SKM-1 treated with dmso at 0.1 percent for 144 hours (cell line): ENCODE measurements around the gene IGFBP6.
"Not testable (repeated sequence)": the region's sequence is repeated elsewhere in the genome, so short reads cannot be mapped to it uniquely, and the experiment has no call there.

Experiments used
- DNase-seq: peaks from one replicate; lab custom pipeline; 2025; ENCODE audit not compliant: unreplicated experiment; lab: John Stamatoyannopoulos, UW

IGFBP6 gene

DNA sequence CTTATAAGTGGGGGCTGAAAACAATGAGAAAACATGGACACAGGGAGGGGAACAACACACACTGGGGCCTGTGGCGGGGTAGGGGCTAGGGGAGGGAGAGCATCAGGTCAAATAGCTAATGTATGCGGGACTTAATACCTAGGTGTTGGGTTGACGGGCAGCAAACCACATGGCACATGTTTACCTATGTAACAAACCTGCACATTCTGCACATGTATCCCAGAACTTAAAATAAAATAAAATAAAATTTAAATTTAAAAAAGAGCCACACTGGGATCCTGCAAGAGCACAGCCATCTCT, 1.9 kb upstream of the IGFBP6 start:
- not testable (repeated sequence) for DNase-seq

DNA sequence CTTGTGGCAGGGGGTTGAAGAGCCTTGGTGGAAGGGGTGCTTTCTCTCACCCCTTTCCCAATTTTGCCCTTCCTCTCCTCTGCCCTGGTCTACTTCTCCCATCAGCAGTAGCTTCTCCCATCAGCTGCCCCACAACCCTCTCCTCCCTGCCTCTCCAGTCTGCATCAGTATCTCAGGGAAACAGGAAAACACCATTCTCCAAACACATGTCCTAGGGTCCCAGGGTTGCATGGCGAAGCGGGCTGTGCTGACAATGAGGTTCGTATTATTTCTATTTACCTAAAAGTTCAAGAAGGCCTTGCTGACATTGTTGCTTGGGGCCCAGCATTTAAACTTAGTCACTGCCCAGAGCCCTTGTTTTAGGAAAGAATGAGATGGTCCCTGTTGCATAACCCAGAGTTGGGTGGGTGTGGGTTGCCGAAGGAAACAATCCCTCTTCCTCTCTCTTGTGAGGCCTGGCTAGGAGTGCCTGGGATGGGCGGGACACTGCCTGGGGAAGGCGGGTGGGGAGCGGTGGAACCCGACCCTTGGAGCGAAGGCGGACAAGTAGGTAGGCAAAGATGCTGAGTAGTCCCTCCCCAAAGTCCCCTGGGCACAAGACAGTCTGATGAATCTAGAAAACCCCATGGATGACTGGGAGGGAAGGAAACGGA, 1.3 kb upstream of the IGFBP6 start:
- no peak for DNase-seq

DNA sequence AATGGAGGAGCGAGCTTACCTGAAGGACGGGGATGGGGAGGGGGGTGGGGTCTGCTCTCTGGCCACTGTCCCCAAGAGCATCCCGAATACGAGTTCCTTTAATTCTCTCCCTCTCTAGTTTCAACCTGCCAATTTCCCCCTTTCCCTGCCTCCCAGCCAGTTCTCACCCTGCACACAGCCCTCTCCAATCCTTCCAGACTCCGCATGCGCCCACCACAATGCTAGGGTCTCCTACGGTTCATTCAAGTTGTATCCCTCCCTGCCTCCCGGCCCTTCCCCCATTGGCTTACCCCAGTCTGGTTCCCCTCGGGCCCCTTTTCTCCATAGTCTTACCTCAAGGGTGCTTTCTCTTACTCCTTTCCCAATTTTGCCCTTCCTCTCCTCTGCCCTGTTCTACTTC, 708 bp upstream of the IGFBP6 start:
- no peak for DNase-seq

DNA sequence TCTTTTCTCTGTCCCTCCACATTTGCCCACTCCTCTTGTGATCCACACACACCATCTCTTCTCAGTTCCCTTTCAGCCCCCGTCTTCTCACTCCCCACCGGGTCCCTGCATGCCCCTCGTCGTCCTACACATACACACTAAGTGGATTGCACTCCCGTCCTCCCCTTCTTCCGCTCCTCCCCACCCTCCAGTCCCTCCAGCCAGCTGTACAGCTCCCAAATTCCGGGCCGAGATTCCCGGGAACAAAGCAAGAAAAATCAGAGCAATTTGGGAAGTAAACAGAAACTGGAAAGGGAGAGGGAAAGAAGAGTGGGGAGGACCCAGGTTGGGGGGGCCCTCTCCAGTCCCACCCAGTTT, 282 bp upstream of the IGFBP6 start:
- DNase-seq: no peak

DNA sequence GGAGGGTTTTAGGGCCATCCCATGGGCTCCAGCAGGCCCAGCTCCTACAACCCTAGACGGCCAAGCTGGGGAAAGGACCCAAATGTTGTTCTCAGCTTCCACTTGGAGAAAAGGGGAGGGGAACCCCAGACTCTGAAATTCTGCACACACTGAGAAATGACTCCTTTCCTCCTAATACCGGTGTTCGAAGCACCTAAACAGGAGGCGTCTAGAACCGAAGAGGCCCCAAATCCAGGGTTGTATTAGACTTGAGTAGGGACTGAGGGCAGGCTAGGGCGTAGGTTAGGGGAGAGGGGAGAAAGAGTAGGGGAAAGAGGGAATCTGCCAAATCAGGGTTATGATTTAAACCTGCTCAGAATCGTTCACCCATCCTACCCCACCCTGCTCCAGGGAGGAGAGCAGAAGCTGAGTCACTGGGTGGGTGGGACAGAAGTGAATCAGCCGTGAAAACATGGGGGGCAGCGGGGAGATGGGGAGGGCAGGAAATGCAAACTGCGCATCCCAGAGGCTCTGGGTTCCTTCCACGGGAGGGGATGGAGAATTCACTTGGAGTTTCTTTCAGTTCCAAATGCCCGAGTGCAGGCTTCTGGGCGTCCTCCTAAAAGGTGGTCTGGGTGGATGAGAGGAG, 1.0 kb downstream of the IGFBP6 start:
- DNase-seq: no peak

DNA sequence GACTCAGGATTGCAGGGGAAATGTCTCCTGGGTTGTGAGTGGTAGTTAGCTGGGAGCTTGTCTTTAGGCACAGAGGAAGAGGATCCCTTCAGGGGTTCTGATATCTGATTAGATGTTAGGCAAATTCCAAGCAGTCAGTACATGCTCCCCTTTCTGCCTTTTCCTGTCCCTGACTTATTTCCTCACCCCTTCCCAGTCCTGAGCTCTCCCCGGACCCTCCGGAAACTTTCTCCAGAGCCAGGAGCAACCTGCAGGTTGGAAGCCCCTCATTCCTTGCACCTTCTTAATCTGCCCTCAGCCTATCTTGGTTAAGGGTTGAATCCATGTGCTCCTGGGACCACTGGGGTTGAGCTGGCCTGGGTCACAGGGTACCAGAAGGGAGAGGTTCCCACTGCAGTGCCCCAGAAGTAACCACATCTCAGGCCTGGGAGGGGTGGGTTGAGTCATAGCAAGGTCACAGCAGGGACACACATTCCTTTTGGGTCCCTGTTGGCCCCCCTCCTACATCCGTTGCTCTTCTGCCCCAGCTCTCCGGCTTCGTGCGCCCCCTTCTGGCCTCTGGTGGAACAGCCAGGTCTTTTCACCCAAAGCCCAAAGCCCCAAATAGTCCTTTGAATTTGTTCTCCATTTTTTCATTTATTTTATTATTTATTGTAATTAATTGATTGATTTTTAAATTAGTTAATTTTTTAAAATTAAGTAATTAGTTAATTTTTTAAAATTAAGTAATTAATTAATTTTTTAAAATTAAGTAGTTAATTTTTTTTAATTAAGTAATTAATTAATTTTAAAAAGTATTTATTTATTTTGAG, 1.8 kb downstream of the IGFBP6 start:
- peak; percentile 63 for DNase-seq

DNA sequence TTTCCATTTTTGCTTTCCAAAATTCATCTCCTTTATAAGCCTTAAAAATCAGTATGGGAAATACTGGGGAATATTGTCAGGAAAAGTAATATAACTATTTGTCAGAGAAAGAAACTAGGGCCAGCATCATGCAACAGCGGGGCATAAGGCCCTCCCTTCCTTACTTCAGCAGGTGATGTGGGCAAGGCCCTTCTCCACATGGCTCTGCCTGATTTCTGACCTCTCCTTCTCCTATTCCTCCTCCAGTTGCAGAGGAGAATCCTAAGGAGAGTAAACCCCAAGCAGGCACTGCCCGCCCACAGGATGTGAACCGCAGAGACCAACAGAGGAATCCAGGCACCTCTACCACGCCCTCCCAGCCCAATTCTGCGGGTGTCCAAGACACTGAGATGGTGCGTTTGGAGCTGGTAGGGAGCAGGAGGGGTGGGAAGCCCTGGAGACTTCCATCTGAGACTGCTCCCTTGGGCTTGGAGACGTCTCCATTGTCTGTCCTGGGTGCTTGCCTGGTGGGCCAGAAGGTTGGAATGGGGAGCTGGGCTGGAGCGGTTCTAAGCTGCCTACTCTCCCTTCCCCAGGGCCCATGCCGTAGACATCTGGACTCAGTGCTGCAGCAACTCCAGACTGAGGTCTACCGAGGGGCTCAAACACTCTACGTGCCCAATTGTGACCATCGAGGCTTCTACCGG, 3.1 kb downstream of the IGFBP6 start:
- DNase-seq: no peak

DNA sequence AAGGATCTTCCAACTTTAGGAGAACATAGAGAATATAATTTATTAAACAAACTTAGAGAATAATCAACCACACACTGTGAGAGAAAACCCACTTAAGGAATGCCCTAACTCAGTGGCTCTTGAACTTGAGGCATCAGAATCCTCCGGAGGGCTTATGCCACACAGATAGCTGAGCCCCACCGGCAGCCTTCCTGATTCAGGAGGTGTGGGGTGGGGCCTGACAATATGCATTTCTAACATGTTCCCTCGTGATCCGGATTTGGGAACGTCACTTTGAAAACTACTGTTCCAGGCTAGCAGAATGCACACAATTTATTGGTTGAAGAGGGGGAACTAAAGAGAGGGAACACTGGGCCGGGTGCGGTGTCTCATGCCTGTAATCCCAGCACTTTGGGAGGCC, 3.8 kb downstream of the IGFBP6 start:
- DNase-seq: no peak

DNA sequence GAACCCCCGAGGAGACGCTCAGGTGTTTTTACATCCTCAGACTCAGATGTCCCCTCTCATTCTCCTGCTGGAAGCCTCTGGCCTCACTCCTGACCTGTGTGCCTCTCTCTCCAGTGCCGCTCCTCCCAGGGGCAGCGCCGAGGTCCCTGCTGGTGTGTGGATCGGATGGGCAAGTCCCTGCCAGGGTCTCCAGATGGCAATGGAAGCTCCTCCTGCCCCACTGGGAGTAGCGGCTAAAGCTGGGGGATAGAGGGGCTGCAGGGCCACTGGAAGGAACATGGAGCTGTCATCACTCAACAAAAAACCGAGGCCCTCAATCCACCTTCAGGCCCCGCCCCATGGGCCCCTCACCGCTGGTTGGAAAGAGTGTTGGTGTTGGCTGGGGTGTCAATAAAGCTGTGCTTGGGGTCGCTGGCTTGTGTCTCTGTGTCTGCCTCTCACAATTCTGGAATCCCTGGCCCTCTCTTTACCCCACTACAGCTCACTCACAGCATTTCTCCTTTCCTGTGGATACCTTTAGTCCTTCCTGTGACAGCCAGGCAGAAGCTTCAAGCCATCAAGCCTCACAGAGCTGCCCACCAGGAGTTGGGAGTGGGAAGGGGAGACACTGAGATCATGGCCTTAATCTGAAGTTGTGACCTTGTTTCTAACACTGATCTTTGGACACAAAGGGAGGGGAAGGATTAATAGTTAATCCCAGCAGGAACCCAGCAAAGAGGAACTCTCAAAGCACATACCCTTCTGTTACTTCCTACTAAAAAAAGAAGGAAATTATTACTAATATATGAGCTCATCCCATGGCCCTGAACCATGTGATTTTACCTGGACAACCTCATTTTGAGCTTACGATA, 4.7 kb downstream of the IGFBP6 start:
- no peak for DNase-seq

DNA sequence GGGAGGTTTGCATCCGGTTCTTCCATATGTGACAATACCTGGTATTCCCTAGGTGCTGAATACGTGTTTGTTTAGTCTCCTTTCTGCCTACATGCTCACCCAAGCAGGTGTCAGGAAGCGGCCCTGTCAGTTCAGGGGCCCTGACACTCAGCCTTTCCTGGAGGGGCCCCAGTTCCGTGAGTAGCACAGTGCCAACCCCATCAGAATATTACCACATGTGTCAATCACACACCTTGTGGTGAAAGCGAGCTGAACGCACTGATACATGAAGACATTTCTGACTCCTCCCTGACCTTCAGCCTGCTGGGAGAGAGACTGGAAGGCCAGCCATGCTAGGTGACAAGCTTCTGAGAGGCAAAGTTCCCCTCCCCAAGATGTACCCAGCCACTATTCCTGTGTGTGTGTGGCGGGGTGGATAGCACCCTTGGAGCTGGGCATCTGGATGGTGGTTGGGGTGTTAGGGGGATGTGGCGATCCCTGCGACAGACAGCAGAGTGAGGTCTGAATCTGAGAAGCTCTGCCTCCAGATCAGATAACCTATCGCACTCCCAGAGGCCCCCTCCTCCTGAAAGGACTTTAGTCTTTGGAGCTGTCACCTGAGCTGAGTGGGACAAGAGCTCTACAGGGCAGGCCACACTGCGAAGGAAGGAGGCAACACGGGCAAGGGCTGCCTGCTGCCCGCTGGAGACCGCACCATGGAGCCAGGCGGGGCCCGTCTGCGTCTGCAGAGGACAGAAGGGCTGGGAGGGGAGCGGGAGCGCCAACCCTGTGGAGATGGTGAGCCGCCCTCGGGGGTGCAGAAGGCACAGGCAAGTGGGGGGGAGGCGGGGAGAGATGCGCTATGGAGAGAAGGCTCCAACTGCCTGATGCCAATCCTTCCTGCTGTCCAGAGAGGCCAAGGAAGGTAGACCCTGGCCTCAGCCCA, 5.7 kb downstream of the IGFBP6 start, which contains the start of gene SOAT2:
Gene SOAT2, plus strand, starts transcription at position 604 of the 925 bp plus-strand sequence. Its CDS starts 92 bp downstream, at position 696.
- no peak for DNase-seq

DNA sequence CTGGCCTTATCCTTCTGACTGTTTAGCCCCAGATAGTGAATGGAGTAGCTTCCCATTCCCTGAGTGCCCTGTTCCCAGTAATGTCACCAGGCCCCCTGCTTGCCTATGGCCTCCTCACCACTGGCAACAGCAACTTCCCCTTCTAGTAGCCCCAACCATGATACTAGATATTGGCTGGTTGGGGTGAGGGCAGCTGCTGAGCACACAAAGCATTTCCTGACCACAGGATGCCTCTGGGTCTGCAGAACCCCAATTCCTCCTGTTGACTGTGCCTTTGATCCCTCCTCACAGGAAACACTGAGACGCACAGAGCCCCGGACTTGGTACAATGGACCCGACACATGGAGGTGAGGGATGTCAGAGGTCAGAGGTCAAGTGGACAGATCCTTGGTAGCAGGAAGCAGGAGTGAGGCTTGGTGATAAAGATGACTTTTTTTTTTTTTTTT, 6.4 kb downstream of the IGFBP6 start:
- DNase-seq: peak; percentile 64

DNA sequence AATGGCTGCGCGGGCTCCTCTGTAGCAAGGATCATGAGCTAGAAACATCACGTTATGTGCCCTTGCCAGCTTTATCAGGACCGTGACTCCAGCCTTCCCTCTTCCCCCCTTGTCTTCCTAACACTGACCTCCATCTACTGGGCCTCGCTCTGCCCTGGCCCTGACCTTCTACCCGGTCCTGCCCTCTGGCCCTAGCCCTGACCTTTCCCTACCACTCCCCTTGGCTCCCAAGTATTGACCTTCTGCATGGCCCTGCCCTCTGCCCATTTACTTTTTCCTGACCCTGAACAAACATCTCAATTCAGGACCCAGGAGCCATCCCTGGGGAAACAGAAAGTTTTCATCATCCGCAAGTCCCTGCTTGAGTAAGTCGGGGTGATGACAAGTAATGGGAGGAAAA, 7.8 kb downstream of the IGFBP6 start:
- no peak for DNase-seq

DNA sequence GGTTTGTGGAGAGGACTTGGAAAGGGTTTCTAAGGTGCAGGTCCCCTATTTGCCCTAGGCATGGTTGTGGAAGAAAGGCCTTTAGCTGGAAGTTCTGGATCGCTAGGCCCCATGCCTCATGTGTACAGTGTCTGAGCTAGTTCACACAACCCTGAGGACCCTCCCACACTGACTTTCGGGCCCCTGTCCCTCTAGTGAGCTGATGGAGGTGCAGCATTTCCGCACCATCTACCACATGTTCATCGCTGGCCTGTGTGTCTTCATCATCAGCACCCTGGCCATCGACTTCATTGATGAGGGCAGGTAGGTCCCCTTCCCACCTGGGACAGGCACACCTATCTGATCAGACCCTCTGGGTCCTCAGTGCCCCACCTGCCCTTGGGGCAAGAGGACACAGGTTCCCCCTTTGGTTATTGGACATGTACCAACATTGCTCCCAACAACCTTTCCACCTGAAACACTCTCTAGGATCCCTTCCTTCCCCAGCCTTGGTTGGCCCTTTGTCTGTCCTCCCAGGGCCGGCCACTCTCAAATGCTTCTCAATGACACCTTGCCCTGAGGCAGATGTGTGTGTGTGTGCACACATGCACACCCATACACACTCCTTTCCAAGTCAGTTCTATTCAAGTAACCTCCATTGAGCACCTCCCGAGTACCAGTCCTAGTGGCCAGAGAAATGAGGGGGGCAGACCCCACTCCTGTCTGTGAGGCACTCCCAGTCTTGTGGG, 8.4 kb downstream of the IGFBP6 start:
- DNase-seq: no peak

DNA sequence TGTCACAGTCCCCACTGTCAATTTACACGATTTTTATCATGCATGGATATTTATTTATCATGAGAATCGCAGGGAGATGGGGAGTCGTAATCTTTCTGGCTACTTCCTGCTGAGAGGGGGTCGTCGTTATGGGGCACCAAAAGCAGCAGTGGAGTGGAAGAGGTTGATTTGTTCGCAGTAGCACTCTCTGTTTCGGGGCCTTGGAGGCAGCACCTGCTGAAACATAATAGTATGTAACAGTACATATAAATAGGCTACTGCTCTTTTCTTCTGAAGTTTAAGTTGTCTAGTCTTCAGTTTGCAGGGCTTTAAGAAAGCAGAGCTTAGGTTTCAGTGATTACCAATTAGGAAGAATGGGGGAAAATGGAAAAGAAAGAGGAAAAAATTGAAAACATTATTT, 9.7 kb downstream of the IGFBP6 start:
- no peak for DNase-seq

DNA sequence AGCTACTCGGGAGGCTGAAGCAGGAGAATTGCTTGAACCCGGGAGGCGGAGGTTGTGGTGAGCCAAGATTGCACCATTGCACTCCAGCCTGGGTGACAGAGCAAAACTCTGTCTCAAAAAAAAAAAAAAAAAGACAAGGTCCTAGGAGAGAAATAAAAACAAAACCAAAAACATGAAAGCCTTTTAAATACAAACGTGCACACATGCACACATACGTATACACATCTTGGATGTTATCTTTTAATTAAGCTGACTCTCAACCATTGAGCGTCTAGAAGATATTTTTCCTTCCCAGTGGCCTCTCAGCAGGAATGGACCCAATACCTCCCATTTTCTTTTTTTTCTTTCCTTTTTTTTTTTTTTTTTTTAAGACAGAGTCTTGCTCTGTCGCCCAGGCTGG, 15.0 kb downstream of the IGFBP6 start:
- not testable (repeated sequence) for DNase-seq

DNA sequence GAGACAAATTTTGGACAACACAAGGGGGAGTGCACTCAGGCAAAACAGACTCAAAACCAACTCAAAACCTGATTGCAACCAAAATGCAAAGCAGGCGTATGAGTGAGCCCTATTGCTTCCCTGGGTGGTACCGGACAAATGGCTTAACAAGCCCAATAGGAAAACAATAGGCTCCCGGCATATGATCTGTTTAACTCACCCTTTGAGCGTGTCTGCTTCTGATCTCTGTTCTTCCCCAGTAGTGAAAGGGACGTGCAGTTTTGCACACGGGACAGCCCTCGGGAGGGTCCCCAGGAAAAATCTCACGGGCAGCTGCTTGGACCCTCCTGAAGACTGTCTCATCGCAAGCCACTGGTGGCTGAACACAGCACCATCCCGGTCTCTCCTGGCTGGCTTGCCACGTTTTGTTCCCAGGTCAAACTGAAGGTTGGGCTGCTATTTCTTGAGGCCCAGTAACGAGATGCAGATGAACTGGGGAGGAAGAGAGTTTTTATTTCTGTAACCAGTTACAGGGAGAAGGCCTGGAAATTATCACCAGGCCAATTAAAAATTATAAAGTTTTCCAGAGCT, 15.8 kb downstream of the IGFBP6 start:
- no peak for DNase-seq

DNA sequence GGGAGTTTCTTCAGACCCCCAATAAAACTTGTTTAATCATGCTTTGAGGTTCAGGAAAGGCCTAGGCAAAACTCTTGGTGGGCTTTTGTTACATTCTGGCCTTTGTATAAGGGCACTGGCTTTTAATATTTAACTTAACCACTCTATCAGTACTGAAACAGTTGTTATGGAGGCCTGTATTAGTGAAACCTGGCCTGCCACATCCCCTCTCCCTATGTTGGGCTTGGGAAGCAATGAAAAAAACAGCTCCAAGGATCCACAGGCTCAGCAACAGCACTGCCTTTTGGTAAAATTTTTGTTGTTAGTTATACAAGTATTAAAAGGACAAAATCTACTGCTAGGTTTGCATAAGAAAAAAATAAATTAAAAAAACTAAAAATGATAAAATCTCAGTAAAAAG, 16.5 kb downstream of the IGFBP6 start:
- DNase-seq: no peak

DNA sequence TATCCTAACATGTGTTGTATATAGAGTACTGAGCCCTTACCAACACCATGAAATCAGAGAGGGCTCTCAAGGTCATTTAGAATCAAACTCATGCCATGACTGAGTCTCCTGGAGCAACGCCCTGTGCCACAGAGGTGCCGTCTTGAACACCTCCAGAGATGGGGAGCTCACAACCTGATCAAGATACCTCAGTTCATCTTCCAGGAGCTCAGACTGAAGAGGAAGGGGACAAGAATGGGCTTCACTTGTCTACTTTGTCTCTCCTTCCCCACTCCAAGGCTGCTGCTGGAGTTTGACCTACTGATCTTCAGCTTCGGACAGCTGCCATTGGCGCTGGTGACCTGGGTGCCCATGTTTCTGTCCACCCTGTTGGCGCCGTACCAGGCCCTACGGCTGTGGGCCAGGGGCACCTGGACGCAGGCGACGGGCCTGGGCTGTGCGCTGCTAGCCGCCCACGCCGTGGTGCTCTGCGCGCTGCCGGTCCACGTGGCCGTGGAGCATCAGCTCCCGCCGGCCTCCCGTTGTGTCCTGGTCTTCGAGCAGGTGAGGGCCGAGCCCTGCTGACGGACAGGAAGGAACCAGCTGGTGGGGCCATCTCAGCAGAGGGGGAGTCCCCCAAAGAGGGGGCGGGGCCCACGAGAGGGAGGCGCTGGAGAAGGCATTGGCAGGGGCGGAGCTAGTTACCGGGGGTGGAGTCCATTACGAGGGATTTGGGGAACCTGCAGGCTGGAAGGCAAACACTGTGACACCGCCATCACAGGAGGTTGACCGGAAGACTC, 17.8 kb downstream of the IGFBP6 start:
- no peak for DNase-seq
